Left renal cortex interstitium (tissue), 4 donors: ENCODE measurements around the gene ATRNL1. TPM values are rescaled to one million over a fixed set of nuclear protein-coding genes. Genes with fewer than 3 reads are reported as not detected.

Source experiments
- DNase-seq, 4 donors: peaks; one replicate each; pipeline ENCODE4 v3.0.0-alpha.2; 2013; ENCODE audit warnings: low read depth in 4 of 4, low spot score in 2 of 4, missing footprints in 1 of 4
- polyA plus RNA-seq, 4 donors: library from polyadenylated mRNA; unstranded; fragments of 120-200 nt; gene quantifications; one replicate each; pipeline ENCODE4 v1.2.1, GENCODE V29; 2013; ENCODE audit not compliant: insufficient read length in 4 of 4

Gene ATRNL1
- polyA plus RNA-seq, 4 donors = 23.7 to 33.2 (median 28.1) TPM

DNA sequence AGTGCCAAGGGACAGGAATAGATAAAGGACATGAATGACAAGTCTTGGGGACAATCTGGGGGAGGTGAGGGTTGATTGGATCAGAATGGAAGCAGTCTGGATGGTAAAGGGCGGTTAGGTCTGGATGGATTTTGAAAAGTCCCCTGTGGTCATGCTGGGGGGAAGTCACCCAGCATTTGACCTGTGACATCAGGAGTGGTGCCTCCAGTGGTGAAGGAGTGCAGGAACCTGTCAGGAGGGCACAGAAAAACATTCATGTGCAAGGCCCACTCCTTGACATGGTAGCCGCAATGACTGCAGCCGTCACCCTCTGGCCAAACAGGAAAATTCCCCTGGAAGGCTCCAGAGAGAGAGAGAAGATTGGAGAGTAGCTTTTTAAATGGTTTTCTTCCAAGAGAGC lies 875.1 kb downstream of the ATRNL1 start:
- DNase-seq = no peak

DNA sequence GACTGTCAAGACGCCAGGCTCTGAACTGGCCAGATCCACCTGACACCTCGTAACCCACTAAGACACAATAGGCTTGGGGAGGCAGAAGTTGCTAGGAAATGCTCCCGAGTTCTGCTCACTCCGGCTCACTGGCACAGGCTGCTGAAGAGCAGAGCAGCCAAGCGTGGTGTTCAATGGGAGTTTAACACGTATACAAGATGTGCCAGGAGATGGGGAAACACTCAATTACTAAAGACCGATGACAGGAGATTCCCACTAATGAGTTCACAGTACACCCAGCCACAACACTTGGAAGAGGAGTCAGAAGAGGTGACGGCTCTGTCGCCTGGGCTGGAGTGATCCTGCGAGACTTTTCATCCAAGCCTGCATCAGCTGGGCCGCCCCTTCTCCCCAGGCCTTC lies 876.4 kb downstream of the ATRNL1 start:
- DNase-seq = peak in 1 of 4 donors; percentile 23

DNA sequence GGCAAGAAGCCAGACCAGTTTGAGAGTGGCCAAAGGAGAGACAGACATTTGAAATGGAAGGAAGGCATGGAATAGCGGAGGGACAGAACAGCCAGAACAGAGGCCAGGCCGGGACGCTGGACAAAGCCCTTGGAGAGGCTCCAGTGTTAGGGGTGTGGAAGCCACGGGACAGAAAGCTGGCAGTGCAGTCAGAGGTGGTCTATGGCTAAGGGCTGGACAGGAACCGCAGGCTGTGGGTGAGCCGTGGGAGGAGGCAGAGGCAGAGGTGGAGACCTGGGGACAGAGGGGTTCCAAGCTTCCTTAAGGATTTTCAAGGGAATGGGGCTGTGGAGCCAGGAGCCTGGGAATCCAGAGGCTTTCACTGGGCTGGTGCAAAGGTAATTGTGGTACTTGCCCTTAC lies 878.8 kb downstream of the ATRNL1 start:
- no peak for DNase-seq

DNA sequence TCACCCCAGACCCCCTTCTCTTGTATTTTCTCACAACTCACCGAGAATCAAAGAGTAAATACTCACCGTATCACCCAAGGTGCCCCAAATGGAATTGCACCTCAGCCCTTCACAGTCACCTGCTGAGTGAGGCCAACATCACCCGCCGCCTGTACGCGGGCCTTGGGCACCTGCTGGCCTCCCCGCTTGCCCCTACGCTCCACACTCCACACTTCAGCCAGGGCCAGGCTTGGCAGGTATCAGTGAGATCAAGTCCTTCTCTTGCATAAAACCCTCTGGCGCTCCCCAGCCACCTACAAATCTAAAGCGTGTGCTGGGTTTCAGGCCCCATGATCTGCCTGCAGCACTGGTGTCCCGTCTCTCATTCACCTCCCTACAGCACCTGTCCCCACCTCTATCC lies 879.3 kb downstream of the ATRNL1 start:
- DNase-seq = no peak

DNA sequence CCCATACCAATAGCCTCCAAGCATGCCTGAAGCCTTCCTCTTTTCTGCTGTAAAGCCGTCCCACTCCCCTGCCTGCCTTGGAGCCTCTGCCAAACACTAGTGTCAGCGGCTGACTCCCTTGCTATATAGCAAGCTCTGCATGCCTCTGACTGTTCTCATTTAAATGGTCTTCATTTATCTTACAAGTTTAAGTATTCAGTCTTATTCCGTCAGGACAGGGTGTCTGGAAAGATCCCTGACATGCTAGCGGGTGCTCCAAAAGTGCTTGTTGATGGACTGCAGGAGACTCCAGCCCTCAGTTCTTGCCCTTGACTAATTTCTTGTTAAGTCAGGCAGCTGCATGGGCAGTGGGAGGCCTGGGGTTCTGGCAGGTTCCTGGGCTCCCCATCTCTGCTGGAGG lies 881.2 kb downstream of the ATRNL1 start:
- no peak for DNase-seq

DNA sequence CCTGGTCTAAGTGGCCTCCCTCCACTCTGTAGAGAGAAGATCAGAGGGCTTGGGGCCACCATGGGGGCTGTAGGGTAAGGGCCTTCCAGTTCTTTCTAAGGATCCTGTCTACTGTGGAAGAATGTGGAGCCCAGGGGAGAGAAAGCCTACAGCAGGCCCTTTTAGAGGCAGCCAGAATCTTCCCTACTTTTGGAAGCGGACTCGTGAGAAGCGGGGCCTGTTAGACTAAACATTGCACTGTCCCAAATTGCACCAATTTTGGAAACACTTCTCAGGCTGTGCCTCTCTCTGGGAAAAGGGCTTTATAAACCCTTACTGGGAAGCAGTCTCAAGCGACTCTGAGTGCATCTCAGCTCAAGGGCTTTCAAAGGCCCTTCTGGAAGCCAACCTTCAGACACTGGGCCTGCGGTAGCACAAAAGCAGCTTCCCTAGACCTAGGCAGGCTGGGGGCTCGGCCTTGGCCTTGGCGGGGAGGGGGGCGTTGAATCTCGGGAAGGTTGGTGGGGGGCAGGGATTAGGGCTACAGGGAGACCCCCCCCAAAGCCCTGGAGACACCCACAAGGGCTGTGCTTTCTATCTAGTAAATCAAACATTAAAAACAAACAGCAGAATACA lies 881.8 kb downstream of the ATRNL1 start:
- DNase-seq = no peak

DNA sequence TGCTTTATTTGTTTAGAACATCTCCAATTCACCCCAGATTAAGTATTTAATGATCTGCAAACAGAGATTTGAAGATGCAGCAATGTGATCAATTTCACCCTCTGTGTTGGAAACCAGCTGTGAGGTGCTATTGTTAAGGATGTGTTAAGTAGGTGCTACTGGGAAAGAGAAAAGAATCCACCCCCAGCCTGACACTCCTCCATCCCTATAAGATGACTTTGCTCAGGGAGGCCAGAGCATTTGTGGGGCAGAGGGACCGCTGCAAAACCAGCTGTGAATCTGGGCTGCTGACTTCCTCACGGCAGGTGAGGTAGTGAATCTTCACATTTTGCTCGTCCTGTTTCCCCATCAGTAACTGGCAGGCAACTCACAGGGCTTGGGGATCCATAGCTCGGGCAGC lies 882.3 kb downstream of the ATRNL1 start:
- no peak for DNase-seq

DNA sequence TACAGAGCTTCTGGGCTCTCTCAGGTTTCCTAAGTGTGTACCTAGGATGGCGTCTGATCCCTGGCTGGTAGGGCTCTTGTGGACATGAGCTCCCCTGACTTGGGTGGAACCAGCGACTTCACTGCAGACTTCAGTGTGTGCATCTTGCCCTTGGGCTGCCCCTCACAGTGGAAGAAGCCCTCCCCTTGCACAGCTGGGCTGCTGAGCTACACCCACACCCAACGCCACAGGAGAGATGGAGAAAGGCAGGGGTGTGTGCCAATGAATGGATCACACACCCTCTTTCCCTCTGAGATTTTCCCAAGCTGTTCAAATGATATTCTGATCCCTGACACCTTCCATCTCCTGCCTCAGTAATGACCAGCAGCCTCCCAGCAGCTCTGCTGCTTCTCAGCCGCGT lies 883.2 kb downstream of the ATRNL1 start:
- no peak for DNase-seq

DNA sequence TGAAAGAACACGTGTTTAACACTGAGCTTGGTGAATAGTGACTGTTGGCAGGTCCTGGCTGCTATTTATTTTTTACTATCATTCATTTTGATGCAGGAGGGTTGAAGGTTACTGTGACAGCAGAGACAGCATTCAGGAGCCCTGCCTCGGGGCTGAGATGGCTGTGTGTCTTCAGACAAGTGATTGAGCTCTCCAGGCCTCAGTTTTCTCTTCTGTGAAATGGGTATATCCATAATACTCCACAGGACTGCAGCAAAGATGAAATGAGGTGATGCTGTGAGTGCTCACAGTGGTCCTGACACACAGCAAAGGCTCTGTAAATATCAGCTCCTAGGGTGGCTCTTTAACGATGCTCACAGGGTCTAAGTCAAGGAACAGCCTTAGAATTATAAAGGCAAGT lies 884.7 kb downstream of the ATRNL1 start:
- no peak for DNase-seq

DNA sequence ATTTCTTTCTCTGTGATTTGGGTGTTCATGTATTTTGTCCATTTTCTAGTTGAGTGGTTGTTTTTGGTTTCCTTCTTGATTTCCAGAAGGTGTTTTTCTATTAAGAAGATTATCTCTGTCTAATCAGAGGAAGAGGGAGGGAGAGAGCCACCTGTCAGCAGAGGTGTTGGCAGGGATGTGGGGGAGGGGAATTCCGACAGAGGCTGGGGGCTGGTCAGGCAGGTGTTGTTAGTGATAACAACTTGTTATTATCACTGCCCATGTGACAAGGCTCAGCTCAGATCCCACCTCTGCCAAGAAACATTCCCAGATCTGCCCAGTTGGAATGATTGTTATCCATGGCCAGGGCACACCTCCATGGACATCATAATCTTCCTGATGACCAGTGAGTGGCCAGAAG lies 886.4 kb downstream of the ATRNL1 start:
- DNase-seq = no peak

DNA sequence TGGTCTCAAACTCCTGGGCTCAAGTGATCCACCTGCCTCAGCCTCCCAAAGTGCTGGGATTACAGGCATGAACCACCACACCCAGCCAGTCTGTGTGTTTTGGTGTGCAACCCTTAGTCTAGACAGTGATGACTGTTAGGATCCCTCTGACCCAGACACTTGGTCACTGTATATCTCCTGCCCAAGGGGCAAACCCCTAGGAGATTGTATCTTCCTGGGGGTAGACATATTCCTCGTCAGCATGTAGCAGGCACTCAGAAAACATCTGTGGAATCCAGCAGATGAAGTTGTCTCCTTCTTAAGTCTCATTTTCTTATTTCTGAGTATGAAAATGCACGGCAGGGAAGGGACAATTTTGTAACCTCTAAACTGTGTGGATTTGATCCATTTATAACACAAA lies 887.3 kb downstream of the ATRNL1 start:
- DNase-seq = no peak

DNA sequence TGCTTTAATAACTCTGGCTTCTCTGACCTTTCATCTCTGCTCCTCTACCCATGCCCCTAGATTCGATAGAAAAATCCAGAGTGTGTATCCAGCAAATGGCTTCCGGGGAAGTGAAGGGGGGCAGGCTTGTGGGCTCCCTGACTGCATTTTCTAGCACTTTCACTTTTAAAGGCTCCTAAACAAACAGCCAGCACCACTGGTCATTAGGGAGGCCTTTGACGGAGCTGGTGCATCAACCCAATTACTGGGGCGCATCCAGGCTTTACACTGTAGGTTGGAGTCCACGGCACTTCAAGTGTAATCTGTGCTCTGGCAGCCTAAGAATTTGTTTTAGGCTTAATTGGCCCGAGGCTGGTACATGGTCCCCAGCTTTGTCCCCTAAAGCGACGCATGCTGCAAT lies 887.9 kb downstream of the ATRNL1 start:
- peak in 3 of 4 donors; percentile 28 to 54 (median 49) for DNase-seq

DNA sequence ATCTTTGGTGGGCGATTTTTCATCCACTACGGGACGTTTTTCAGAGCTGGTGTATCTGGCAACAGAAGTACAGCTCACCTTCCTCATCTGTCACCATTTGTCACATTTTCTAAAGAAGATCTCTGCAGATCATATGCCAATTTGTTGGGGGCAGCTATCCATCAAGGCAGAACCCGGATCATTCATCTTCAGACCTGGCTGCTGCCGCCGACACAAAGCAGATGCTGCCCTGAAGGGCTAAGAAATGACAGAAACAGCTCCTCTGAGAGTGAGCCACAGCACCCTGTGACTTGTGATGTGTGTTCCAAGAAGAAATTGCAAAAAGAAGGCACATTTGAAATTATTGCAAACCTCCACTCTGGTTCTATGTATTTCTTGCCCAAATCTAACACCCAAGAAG lies 888.9 kb downstream of the ATRNL1 start:
- no peak for DNase-seq

DNA sequence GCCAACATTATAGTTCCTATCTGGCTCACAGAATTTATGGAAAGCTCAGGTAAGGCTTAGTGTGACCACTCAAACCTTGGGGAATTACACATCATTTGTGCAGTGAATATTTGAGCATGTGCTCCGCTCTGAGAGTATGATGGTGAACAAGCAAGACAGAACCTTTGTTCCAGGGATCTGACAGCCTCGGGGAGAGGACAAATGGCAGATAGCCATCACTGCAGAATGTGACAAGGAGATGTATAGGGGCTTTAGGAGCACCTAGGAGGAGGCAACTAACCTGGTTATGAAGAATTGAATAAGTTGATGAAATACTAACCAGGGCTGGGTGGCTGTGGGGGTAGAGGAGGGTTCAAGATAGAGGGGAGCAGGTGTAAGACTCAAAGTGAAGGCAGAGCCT lies 889.4 kb downstream of the ATRNL1 start:
- DNase-seq = no peak

DNA sequence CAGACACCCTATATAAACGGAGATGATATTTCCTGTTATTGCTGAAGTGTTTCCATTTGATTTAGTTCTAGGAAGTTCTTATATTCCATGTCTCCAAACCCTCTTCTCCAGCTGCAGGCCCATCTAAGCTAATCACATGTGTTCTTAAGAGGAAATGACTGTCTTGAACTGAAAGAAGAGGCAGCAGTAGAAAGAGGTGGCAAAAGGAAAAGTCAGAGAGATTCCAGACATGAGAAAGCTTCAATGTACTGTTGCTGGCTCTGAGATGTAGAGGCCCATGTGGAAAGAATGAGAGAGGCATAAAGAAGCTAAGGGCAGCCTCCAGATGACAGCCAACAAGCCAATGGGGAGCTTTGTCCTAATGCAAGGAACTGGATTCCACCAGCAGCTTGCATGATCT lies 892.6 kb downstream of the ATRNL1 start:
- DNase-seq = no peak

DNA sequence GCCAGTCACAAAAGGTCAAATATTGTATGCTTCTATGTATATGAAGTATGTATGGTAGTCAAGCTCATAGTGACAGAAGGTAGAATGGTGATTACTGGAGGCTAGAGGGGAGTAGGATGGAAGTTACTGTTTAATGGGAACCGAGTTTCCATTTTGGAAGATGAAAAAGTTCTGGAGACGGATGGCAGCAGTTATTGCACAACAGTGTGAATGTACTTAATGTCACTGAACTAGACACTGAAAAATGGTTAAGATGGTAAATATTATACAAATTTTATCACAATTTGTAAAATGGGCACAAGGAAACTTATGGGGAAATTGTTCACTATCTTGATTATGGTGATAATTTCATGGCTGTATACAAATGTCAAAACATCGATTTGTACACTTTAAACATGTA lies 895.2 kb downstream of the ATRNL1 start:
- no peak for DNase-seq

DNA sequence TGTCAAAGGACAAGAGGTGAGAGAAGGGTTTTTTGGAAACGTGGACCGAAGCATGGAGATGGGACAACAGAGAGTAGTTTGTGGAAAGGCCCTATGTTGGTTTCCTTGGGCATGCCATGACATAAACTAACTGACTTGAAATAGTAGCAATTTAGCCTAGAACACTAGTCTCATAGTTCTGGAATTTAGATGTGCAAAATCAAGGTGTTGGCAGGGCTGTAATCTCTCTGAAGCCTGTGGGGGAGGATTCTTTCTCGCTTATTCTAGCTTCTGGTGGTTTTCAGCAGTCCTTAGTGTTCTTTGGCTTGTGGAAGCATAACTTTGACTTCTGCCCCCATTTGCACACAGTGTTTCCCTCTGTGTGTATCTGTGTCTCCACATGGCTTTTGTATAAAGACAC lies 896.5 kb downstream of the ATRNL1 start:
- no peak for DNase-seq

DNA sequence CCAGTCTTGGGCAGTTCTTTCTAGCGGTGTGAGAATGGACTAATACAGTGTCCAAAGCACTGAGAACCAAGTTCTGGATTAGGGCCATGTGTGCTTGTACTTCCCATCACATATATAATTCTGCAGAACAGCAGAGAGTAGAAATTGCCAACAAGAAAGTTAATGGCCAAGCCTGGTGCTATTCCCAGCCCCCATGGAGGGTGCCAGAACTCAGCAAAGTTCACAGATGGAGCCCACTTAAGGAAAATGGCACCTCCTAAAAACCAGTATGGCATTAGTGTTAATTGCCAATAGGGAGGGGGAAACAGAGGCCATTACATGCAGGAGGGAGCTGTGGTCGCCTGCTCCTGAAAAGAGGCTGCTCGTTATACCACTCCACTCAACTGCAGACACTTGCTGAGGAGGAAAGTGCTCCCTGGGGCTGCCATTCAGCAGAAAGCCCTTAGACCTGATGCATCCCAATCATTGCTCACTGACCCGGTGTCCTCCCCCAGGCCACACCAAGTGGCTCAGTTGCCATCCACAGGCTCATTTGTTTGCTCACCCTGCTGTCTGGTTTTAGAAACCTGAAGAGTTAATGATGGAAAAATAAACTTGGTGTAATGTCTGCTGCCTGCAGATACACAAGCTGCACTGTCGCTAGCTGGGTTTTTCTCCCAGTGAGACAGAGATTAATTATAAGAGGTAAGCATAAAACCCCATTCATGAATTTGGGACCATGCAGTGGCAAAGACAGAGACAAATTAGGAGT lies 899.2 kb downstream of the ATRNL1 start:
- no peak for DNase-seq

DNA sequence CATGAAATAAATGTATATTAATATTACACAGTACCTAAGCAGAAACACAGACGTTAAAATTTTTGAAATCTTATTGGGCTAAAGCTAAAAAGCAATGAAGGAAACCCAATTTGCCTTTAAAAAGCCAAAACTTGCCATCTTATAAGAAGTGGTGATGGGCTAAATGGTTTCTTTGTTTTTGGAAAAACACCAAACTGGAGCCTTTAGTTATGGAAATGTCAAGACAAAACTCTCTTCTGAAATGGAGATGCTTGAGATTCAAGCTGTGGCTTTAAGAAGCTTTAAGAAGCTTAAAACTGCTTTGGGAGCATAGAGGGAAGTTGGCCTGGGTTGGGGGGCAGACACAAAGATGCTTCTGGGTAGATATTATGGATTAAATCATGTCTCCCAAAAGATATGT lies 902.9 kb downstream of the ATRNL1 start:
- DNase-seq = no peak

DNA sequence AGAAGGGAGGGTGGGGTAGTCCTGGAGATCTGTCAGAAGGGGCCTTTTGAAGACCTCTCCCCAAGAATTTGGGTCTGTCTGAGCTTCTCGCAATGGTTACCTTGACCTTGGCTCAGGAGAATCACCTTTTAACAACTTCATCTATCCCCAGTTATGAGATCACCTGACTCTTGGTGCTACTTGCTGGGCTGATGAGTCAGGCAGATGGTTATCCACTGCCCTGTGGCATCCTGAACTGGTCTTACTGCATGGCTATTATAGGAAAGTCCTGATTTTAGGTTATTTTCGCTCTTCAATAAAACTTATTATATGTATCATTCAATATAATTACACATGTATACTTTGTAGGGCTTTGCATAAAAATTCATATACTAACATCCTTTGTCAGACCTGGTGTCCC lies 905.1 kb downstream of the ATRNL1 start:
- DNase-seq = no peak
